Testis (tissue), 3 donors: ENCODE measurements around the gene ANKFY1. TPM values are rescaled to one million over a fixed set of nuclear protein-coding genes. Genes with fewer than 3 reads are reported as not detected.

Experiments used
- DNase-seq: peaks from one replicate; pipeline ENCODE4 v3.0.0-alpha.2; 2019
- H3K27ac ChIP-seq, 2 donors: fragments of 200-600 bp; sonication (generic); one replicate each; pipeline ENCODE4 v1.5.1; 2019
- H3K27me3 ChIP-seq: fragments of 200-600 bp; sonication (generic); one replicate; pipeline ENCODE4 v1.5.1; 2019
- H3K36me3 ChIP-seq: fragments of 200-600 bp; sonication (generic); one replicate; pipeline ENCODE4 v1.5.1; 2017; ENCODE audit warnings: low read depth; ENCODE audit errors: missing control alignments
- H3K4me1 ChIP-seq: fragments of 200-600 bp; sonication (generic); one replicate; pipeline ENCODE4 v1.5.1; 2019
- H3K4me3 ChIP-seq, 2 donors: fragments of 200-600 bp; sonication (generic); one replicate each; pipeline ENCODE4 v1.5.1; 2017 to 2019
- H3K9me3 ChIP-seq: fragments of 200-600 bp; sonication (generic); one replicate; pipeline ENCODE4 v1.5.1; 2017
- POLR2A ChIP-seq: fragments of 450-650 bp; IDR thresholded peaks from one replicate; pipeline ENCODE4 v1.6.1; 2017; ENCODE audit warnings: antibody characterized with exemption, mild to moderate bottlenecking, moderate library complexity
- WGBS, 2 donors: methylation state at CpG; one replicate each; pipeline ENCODE4 v1.1.5; 2018; 5-methylcytosine and 5-hydroxymethylcytosine counted together
- intact Hi-C: fragments of 100-400 bp; cut with DNase I; formaldehyde crosslinking; loops from one replicate; pipeline ENCODE4 v1.15.1; 2023; ENCODE audit warnings: low total_unique reads
- polyA plus RNA-seq: library from polyadenylated mRNA; stranded (reverse); fragments of 350-450 nt; fragmentation: Illumina TruSeq; extraction: RNeasy Lipid Tissue Mini Kit (QIAGEN cat#74804); gene quantifications from one replicate; pipeline ENCODE4 v1.2.3, GENCODE V29; 2014; ENCODE audit warnings: low read depth, low replicate concordance; ENCODE audit not compliant: insufficient read depth
- total RNA-seq, 2 donors: library from RNA; depleted of rRNA; stranded (reverse); fragments of >200 nt; gene quantifications; one replicate each; pipeline ENCODE4 v1.2.3, GENCODE V29; 2016
- TF ChIP-seq, protein P1 (sequence below), 3 experiments: fragments of 450-650 bp in 2 of 3; fragments of 200-600 bp in 1 of 3; sonication (generic) in 1 of 3; IDR thresholded peaks; one replicate each; pipeline ENCODE4 v1.5.1; 2016 to 2019; ENCODE audit warnings: antibody characterized with exemption in 3 of 3, mild to moderate bottlenecking in 2 of 3, moderate library complexity in 1 of 3

Gene ANKFY1
- total and polyA plus RNA-seq, 3 donors from 2014 or later = 20.3 to 40.9 (median 34.6) TPM

DNA sequence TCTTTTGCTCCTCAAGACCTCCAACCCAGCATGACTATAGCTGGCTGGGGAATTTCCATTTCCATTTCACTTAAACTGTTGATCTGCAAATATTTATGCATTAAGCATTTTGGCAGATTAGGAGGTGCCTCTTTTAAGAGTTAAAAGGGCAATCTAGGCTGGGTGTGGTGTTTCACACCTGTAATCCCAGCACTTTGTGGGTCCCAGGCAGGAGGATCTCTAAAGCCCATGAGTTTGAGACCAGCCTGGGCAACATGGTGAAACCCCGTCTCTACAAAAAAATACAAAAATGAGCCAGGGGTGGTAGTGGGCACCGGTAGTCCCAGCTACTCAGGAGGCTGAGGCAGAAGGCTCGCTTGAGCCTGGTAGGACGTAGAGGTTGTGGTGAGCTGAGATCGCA, 17.1 kb downstream of the ANKFY1 start:
- no peak for TF ChIP-seq POLR2A
- TF ChIP-seq, protein P1, sequence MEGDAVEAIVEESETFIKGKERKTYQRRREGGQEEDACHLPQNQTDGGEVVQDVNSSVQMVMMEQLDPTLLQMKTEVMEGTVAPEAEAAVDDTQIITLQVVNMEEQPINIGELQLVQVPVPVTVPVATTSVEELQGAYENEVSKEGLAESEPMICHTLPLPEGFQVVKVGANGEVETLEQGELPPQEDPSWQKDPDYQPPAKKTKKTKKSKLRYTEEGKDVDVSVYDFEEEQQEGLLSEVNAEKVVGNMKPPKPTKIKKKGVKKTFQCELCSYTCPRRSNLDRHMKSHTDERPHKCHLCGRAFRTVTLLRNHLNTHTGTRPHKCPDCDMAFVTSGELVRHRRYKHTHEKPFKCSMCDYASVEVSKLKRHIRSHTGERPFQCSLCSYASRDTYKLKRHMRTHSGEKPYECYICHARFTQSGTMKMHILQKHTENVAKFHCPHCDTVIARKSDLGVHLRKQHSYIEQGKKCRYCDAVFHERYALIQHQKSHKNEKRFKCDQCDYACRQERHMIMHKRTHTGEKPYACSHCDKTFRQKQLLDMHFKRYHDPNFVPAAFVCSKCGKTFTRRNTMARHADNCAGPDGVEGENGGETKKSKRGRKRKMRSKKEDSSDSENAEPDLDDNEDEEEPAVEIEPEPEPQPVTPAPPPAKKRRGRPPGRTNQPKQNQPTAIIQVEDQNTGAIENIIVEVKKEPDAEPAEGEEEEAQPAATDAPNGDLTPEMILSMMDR (IDR thresholded peaks at IDR 0.05) = no peak
- intact Hi-C loops = no loop called here
- Histone ChIP-seq H3K27ac (no peak overlapping the region), H3K27me3 (no peaks in the 10 kb centered on the region), H3K4me1 (no peaks in the 10 kb centered on the region), H3K4me3 (no peak overlapping the region), H3K9me3 (no peaks in the 10 kb centered on the region), H3K36me3 (no peaks in the 10 kb centered on the region)
- no peak for DNase-seq
- WGBS, 2 donors = 88 to 96% methylated on average over 5 of the region's 5 CpGs

DNA sequence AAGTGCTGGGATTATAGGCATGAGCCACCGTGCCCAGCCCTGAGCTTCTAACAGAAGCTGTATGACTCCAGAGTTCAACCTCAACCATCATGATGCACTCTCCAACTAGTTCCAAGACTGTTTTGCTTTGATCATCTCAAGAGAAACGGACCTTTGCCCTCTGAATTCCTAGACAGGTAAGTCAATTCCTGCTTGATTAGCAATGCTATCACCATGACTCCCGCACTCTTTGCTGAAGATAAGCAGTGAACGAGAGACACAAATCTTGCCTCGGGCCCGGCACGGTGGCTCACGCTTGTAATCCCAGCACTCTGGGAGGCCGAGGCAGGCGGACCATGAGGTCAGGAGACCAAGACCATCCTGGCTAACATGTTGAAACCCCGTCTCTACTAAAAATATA, 22.2 kb downstream of the ANKFY1 start:
- no peak overlapping the region for H3K4me3 ChIP-seq
- DNase-seq = no peak
- intact Hi-C loops = no loop called here
- no peaks in the 10 kb centered on the region for H3K36me3 ChIP-seq
- no peak overlapping the region for H3K27ac ChIP-seq
- no peaks in the 10 kb centered on the region for H3K9me3 ChIP-seq
- H3K4me1 ChIP-seq = no peaks in the 10 kb centered on the region
- H3K27me3 ChIP-seq = no peaks in the 10 kb centered on the region
- TF ChIP-seq POLR2A = no peak
- TF ChIP-seq, protein P1 (IDR thresholded peaks at IDR 0.05) = no peak
- 91 to 96% methylated on average over 11 of the region's 11 CpGs for WGBS, 2 donors

DNA sequence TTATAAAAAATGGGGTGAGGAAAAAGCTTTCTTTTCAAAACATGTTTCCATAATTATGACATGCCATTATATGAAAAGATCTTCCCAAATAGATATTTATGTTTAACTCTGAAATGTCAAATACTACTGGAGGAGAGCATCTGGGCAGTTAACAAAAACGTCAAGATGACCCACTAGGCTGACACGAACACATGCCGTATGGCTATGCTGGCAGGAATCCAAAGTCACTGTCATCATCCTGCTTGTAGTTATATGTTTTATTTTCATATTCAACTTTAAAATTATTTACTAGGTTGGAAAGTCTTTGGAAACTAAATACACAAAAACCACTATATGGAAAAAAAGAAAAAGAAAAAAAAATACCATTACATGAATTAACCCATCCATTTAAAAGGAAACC, 27.3 kb downstream of the ANKFY1 start:
- Histone ChIP-seq H3K27ac (no peak overlapping the region), H3K9me3 (no peaks in the 10 kb centered on the region), H3K27me3 (no peaks in the 10 kb centered on the region), H3K4me3 (no peak overlapping the region), H3K4me1 (no peaks in the 10 kb centered on the region), H3K36me3 (no peaks in the 10 kb centered on the region)
- DNase-seq = no peak
- intact Hi-C loops = no loop called here
- no peak for TF ChIP-seq POLR2A
- TF ChIP-seq, protein P1 (IDR thresholded peaks at IDR 0.05) = no peak
- 58 to 69% methylated on average over 3 of the region's 3 CpGs for WGBS, 2 donors

DNA sequence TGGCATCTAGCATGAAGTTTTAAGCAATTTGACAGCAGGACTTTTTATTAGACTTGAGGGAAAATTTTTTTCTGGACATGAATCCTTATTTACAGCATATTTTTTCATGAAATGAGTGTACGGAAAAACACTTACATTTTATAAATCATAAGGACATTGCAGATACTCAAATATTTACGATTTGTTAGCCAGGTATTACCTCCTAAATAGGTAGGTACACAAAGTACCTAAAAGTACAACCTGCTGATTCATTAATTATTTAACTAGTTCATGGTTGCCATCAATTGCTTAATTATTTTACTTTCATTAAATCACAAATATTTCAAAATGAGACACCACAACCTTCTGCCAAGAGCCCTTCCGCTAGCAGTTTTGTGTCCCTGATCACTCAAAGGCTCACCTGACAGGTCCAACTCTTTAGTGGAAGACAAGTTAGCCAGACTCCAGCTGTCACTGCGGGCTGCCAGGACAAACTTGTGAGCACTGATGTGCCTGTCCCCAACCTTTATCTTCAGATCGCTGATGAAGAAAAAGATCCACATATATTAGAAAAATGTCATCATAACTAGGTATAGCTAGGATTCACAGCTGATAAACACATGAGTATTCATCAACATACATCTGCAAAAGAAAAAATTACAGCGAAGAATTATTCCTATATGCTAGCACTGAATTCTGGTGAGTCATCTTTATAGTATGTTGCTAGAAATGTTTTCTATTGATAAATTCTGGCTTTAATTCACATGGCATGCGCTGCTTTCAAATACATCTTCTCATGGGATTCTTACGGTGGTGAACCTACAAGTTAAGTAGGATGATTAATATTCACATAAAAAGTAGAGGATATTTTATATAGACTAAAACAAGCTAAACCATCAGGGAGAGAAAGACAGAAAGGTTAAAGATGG, 28.2 kb downstream of the ANKFY1 start:
- DNase-seq = no peak
- intact Hi-C loops = no loop called here
- H3K36me3 ChIP-seq = no peaks in the 10 kb centered on the region
- no peaks in the 10 kb centered on the region for H3K9me3 ChIP-seq
- H3K27me3 ChIP-seq = no peaks in the 10 kb centered on the region
- H3K27ac ChIP-seq = no peak overlapping the region
- TF ChIP-seq, protein P1 (IDR thresholded peaks at IDR 0.05) = no peak
- TF ChIP-seq POLR2A = no peak
- WGBS, 2 donors = 95 to 97% methylated on average over 8 of the region's 8 CpGs
- H3K4me3 ChIP-seq = no peak overlapping the region
- no peaks in the 10 kb centered on the region for H3K4me1 ChIP-seq

DNA sequence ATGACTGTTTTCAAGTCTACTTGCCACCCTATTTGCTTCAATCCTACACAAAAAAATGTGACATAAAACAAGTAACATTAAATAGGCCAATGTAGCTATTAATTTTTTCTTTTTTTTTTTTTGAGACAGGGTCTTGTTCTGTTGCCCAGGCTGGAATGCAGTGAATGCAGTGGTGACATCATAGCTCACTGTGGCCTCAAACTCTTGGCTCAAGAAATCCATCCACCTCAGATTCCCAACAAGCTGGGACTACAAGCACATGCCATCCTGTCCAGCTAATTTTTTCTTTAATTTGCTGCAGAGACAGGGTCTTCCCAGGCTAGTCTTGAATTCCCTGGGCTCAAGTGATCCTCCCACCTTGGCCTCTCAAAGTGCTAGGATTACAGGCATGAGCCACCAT, 29.4 kb downstream of the ANKFY1 start:
- no peaks in the 10 kb centered on the region for H3K9me3 ChIP-seq
- intact Hi-C loops = no loop called here
- no peak for DNase-seq
- H3K4me1 ChIP-seq = peaks cover 3% of the 10 kb centered on the region
- no peak for TF ChIP-seq POLR2A
- TF ChIP-seq, protein P1 (IDR thresholded peaks at IDR 0.05) = no peak
- no peaks in the 10 kb centered on the region for H3K36me3 ChIP-seq
- H3K27ac ChIP-seq = no peak overlapping the region
- H3K4me3 ChIP-seq = no peak overlapping the region
- no peaks in the 10 kb centered on the region for H3K27me3 ChIP-seq
